ENCODE measurements around the gene FAM186B. TPM values are rescaled to one million over a fixed set of nuclear protein-coding genes. Genes with fewer than 3 reads are reported as not detected.

Gene FAM186B
- total and polyA plus RNA-seq, 2 donors (not counting 1 experiment from before 2014, with no cell fraction given), result 0.10 to 0.33 TPM

DNA sequence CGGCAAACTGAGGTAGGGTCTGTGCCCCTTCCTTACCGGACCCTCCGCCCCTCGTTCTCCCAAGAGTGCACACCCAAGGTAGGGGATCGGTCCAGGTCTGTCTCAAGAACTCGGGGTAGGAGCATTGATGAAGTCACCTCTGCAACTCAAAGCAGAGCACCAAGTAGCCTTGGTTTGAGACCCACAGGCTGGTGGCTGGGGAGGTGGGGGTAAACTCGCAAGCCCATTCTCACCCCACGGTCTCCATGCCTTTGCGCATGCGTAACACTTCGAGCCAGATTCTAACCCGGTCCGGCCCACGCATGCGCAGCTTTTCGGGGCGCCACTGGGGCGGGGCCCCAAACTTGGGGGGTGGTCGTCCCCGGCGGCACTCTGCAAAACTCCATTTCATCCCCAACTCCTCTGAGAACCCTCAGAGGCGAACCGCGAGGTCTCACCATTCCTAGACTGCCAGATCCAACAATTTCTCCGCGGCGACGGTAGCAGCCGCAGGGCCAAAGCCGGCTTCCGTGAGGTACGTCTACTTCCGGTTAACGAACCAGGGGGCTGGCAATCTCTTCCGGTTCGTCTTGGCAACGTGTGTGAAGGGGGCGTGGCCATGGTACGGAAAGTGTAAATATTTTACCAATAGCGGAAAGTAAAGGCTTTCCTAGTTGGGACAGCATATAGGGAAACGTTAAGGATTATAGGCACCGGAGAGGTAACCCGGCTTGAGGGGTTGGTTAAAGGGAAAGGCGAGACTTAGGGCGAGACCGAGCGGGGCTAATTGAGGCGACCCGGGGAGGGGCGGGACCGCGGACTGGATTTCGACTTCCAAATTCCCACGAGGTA, 37.6 kb downstream of the FAM186B start, which contains the start of gene MCRS1:
Gene MCRS1, minus strand, starts transcription at position 532 of the 831 bp plus-strand sequence. CDS start 1,411 bp downstream, outside the sequence.
- Histone ChIP-seq H2AFZ (ENCODE audit: low read length) (peak within 1 kb of the TSS; percentile 99), H3K4me1 (ENCODE audit: control insufficient read depth, extremely low read depth, insufficient read depth, low read length) (peaks cover 3% of the 10 kb centered on the region), H3K9me3 (ENCODE audit: control insufficient read depth, insufficient read depth, low read depth, low read length) (no peaks in the 10 kb centered on the region), H3K36me3 (ENCODE audit: control insufficient read depth, insufficient read depth, low read length) (peaks cover 17% of the 10 kb centered on the region), H3K4me2 (ENCODE audit: extremely low read depth, insufficient read depth, low read length) (peak within 1 kb of the TSS; percentile 100), H4K20me1 (ENCODE audit: control insufficient read depth, extremely low read depth, insufficient read depth, low read length) (no peaks in the 10 kb centered on the region), H3K79me2 (ENCODE audit: control insufficient read depth, insufficient read depth, low read length) (peaks cover 24% of the 10 kb centered on the region), H3K27me3 (ENCODE audit: control insufficient read depth, insufficient read depth, low read length) (no peaks in the 10 kb centered on the region), H3K27ac (ENCODE audit: insufficient read depth, low read length) (peak within 1 kb of the TSS; percentile 98), H3K4me3 (replicated peaks in 1 of 4; ENCODE audit: control extremely low read depth in 1 of 4, insufficient read depth in 1 of 4, low read depth in 3 of 4, low read length in 4 of 4) (peak within 1 kb of the TSS; percentile 77 to 100 (median 96)), H3K9ac (ENCODE audit: insufficient read depth, low read length) (peak within 1 kb of the TSS; percentile 99)
- peak; percentile 85 to 93 for DNase-seq (ENCODE audit: low read depth in 2 of 2)
- TF ChIP-seq EZH2 (IDR thresholded peaks at IDR 0.05; ENCODE audit: low read length, missing control alignments), result no peak
- TF ChIP-seq, protein P1, sequence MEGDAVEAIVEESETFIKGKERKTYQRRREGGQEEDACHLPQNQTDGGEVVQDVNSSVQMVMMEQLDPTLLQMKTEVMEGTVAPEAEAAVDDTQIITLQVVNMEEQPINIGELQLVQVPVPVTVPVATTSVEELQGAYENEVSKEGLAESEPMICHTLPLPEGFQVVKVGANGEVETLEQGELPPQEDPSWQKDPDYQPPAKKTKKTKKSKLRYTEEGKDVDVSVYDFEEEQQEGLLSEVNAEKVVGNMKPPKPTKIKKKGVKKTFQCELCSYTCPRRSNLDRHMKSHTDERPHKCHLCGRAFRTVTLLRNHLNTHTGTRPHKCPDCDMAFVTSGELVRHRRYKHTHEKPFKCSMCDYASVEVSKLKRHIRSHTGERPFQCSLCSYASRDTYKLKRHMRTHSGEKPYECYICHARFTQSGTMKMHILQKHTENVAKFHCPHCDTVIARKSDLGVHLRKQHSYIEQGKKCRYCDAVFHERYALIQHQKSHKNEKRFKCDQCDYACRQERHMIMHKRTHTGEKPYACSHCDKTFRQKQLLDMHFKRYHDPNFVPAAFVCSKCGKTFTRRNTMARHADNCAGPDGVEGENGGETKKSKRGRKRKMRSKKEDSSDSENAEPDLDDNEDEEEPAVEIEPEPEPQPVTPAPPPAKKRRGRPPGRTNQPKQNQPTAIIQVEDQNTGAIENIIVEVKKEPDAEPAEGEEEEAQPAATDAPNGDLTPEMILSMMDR (conservative IDR thresholded peaks at IDR 0.05 in 1 of 2, IDR thresholded peaks at IDR 0.05 in 1 of 2; ENCODE audit: low read depth in 1 of 2, low read length in 2 of 2), result no peak

DNA sequence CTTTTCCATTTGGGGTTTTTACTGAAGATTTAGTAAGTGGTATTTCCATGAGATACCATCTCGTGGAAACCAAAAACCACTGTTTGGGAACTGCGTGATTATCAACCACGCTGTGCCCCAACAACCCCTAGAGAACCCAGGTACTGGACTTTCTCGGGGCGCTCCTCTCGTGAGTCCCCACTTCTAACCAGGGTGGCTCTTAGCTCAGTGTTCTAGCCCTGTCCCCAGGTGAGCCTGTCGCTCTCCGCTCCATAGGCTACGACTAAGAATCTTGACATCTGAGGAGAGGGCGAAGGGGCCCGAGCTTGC, 38.2 kb downstream of the FAM186B start:
- Histone ChIP-seq H3K4me1 (ENCODE audit: control insufficient read depth, extremely low read depth, insufficient read depth, low read length) (peaks cover 3% of the 10 kb centered on the region), H3K79me2 (ENCODE audit: control insufficient read depth, insufficient read depth, low read length) (peaks cover 24% of the 10 kb centered on the region), H3K9ac (ENCODE audit: insufficient read depth, low read length) (peak overlapping the region; percentile 99), H3K4me2 (ENCODE audit: extremely low read depth, insufficient read depth, low read length) (peak overlapping the region; percentile 100), H3K27ac (ENCODE audit: insufficient read depth, low read length) (peak overlapping the region; percentile 98), H3K27me3 (ENCODE audit: control insufficient read depth, insufficient read depth, low read length) (no peaks in the 10 kb centered on the region), H3K36me3 (ENCODE audit: control insufficient read depth, insufficient read depth, low read length) (peaks cover 18% of the 10 kb centered on the region), H3K4me3 (replicated peaks in 1 of 4; ENCODE audit: control extremely low read depth in 1 of 4, insufficient read depth in 1 of 4, low read depth in 3 of 4, low read length in 4 of 4) (peak overlapping the region; percentile 77 to 100 (median 96)), H3K9me3 (ENCODE audit: control insufficient read depth, insufficient read depth, low read depth, low read length) (no peaks in the 10 kb centered on the region), H2AFZ (ENCODE audit: low read length) (peak overlapping the region; percentile 86), H4K20me1 (ENCODE audit: control insufficient read depth, extremely low read depth, insufficient read depth, low read length) (no peaks in the 10 kb centered on the region)
- no peak for DNase-seq (ENCODE audit: low read depth in 2 of 2)
- no peak for TF ChIP-seq EZH2 (IDR thresholded peaks at IDR 0.05; ENCODE audit: low read length, missing control alignments)
- TF ChIP-seq, protein P1 (conservative IDR thresholded peaks at IDR 0.05 in 1 of 2, IDR thresholded peaks at IDR 0.05 in 1 of 2; ENCODE audit: low read depth in 1 of 2, low read length in 2 of 2), result no peak

DNA sequence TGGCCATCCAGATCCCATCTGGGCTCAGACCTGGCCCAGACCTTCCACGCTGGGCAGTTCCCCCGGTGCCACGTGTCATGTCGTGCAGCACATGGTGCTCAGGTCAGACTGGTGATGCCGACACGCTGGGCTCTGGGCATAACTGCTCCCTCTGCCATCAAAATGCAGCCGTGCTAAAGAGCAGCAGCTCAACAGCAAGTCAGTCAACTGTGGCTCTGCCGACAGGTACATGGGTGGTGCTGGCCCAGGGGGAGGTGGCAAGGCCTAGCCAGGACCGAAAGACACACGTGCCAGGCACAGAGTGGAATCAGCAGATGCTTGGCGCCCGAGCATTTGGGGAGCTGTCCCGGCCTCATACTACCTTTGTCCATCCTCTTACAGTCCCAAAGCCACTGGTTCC, 39.1 kb downstream of the FAM186B start:
- TF ChIP-seq, protein P1 (conservative IDR thresholded peaks at IDR 0.05 in 1 of 2, IDR thresholded peaks at IDR 0.05 in 1 of 2; ENCODE audit: low read depth in 1 of 2, low read length in 2 of 2), result no peak
- TF ChIP-seq EZH2 (IDR thresholded peaks at IDR 0.05; ENCODE audit: low read length, missing control alignments), result no peak
- no peak overlapping the region for H2AFZ ChIP-seq (ENCODE audit: low read length)
- H3K27ac ChIP-seq (ENCODE audit: insufficient read depth, low read length), result no peak overlapping the region
- peaks cover 20% of the 10 kb centered on the region for H3K36me3 ChIP-seq (ENCODE audit: control insufficient read depth, insufficient read depth, low read length)
- H3K9ac ChIP-seq (ENCODE audit: insufficient read depth, low read length), result no peak overlapping the region
- peaks cover 3% of the 10 kb centered on the region for H3K4me1 ChIP-seq (ENCODE audit: control insufficient read depth, extremely low read depth, insufficient read depth, low read length)
- no peak overlapping the region for H3K4me3 ChIP-seq (replicated peaks in 1 of 4; ENCODE audit: control extremely low read depth in 1 of 4, insufficient read depth in 1 of 4, low read depth in 3 of 4, low read length in 4 of 4)
- H4K20me1 ChIP-seq (ENCODE audit: control insufficient read depth, extremely low read depth, insufficient read depth, low read length), result no peaks in the 10 kb centered on the region
- peaks cover 24% of the 10 kb centered on the region for H3K79me2 ChIP-seq (ENCODE audit: control insufficient read depth, insufficient read depth, low read length)
- no peaks in the 10 kb centered on the region for H3K27me3 ChIP-seq (ENCODE audit: control insufficient read depth, insufficient read depth, low read length)
- H3K4me2 ChIP-seq (ENCODE audit: extremely low read depth, insufficient read depth, low read length), result peak overlapping the region; percentile 100
- DNase-seq (ENCODE audit: low read depth in 2 of 2), result no peak
- no peaks in the 10 kb centered on the region for H3K9me3 ChIP-seq (ENCODE audit: control insufficient read depth, insufficient read depth, low read depth, low read length)

Measured in fibroblast of lung (primary cell).